GM19463 (cell line): ENCODE measurements around the gene KMT2C.
"Not testable (repeated sequence)": the region's sequence is repeated elsewhere in the genome, so short reads cannot be mapped to it uniquely, and the experiment has no call there.

Experiments
- ATAC-seq: cut with Tn5 transposase; IDR thresholded peaks from one replicate; pipeline ENCODE4 v1.9.1; 2021; ENCODE audit warnings: mild to moderate bottlenecking, moderate library complexity; ENCODE audit not compliant: unreplicated experiment

KMT2C gene

GRCh38 chr7:152442330-152442835, 6.6 kb upstream of the KMT2C start:
- ATAC-seq, result no peak

DNA sequence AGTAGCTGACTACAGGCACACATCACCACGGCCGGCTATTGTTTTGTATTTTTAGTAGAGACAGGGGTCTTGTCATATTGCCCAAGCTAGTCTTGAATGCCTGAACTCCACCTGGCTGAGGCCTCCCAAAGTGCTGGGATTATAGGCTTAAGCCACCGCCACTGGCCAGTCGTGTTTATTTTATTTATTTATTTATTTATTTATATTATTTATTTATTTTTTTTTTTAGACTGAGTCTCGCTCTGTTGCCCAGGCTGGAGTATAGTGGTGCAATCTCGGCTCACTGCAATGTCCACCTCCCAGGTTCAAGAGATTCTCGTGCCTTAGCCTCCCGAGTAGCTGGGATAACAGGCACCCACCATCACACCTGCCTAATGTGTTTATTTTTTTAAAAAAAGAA, 6.0 kb upstream of the KMT2C start:
- ATAC-seq, result not testable (repeated sequence)

DNA sequence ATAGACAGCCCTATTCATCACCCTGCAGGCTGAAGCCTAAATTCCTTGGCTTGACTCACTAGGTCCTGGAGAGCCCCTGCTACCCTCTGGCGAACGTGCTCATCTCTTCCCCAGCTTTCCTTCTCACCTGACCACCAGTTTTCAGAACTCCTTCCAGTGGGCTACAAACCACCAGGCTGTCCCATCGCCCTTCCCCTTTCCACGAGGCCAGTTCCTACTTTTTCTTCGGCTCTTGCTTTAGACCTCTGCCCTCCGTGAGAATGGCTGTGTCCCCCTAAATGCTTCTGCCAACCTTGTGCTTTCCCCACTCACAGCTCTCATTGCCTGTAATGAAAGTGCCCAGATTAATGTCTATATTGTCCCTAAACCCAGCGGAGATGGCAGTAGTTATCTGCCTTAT, 5.4 kb upstream of the KMT2C start:
- not testable (repeated sequence) for ATAC-seq

DNA sequence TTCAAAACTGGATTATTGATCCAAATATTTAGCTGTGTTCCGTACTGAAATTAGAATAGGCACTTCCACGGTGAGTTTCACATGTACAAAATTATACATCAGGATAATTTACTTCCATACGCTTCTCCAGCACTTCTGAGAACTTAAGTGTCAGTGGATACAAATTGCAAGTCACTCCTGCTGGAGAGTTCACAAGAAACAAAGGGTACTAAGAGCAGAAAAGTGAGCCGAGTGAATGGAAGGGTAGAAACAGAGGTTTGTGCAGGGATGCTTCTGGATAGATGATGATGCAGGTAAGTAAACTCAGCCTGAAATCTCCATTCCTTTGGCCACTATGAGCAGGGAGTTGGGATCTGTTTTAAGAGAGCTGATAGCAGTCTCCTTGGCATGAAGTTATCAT, 2.2 kb upstream of the KMT2C start:
- not testable (repeated sequence) for ATAC-seq

DNA sequence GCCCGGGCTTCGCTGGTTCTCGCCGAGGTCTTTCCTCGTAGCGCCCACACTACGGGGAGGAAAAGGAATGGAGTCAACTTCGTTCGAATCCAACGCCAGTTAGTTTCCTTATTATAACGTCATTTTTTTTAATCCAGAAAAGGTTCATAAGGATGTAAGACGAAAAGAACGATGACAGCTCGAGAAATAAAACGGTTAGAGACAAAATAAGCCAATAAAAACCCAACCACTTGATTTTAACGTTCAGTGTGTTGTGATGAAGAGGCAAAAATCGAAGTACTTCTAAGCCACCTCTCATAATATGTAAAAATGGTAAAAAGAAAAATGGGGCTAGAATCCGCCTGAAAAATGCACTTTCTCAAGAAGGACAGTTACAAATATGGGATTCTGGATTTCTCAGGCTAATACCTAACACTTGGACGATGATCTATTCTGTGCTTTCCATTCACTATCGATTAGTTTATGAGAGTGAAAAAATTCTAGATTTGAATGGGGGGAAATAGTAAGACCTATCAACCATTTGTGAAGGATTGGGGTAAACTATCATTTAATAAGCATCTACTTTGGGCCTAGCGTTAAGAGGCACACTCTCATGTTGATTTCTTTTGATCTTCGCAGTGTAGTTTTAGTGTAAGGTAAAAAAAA, 1.2 kb upstream of the KMT2C start:
- ATAC-seq, result not testable (repeated sequence)

DNA sequence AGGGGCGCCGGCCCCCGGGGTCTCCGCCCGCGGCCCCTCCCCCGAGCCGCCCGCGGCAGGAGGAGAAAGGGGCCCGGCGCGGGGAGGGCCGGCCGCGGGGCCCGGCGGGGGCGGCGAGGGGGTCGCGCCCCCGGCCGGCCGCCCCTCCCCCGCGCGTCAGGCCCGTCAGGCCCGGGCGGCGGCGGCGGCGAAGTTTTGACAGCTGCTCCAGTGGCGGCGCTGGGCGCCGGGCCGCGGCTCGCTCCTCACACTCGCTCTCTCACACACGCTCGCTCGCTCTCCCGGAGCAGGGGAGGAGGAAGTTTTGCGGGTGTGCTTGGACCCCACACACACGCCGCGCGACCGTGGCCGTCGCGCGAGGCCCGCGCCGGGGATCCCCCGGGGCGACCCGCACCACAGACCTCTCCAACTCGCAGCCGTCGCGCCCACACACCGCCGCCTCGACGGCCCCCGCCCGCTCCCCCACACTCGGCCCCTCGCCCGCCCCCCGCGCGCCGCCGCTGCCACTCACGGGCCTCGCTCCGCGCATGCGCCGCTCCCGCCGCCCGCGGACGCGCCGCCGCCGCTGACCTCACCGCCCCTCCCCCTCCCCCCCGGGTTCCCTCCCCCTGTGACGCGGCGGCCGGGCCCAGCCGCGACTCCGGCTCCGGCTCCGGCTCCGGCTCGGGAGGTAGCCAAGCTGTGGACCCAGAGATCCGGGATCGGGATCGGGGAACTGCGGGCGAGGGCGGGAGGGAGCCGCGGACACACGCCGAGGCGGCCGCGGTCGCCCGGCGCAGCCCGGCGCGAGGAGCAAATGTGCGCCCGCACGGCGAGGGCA, 518 bp upstream of the KMT2C start:
- peak; percentile 44 for ATAC-seq

GRCh38 chr7:152434511-152435383, 1.1 kb downstream of the KMT2C start:
- ATAC-seq, result peak; percentile 32

DNA sequence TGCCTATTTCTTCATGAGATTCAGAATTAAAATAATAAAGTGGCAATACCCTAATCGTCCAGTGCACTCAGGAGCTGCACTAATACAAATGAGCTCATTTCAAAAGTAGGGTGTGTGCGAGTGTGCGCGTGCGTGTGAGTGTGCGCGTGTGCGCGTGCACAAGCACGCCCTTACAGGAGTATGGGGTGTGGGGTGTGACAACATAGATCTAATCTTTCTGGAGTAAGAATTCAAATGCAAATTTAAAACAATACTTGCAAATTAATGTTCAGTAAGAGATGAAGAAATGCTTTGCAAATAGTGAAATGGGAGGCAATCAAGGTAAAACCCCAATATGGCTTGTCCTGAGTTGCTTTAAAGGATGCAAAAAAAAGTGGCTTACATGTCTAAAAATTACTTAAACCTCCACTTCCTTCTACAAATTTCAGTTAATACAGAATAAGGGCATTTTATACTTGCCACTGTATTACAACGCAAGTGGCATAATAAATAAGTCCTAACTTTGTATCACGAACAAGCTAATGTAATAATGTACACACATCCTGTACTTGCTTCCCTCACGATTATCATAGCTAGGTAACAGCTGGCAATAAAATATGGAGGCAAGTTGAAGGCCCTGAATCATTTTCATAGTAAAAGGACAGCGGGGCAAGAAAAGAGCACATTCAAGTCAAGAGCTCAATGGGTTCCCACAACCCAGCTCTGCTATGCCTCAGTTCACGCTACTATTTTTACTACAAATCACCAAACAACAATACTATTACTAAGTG, 1.9 kb downstream of the KMT2C start:
- ATAC-seq, result peak; percentile 21

DNA sequence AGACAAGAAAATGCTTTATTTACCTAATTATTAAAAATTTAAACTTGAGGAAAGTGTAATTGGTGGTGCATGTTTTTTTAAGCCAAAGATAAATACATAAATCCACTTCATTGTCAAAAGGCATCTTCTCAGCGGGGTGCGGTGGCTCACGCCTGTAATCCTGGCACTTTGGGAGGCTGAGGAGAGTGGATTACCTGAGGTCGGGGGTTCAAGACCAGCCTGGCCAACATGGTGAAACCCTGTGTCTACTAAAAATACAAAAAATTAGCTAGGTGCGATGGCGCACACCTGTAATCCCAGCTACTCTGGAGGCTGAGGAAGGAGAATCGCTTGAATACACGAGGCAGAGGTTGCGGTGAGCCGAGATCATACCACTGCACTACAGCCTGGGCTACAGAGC, 3.1 kb downstream of the KMT2C start:
- ATAC-seq, result not testable (repeated sequence)

GRCh38 chr7:152430854-152431253, 4.9 kb downstream of the KMT2C start:
- no peak for ATAC-seq

DNA sequence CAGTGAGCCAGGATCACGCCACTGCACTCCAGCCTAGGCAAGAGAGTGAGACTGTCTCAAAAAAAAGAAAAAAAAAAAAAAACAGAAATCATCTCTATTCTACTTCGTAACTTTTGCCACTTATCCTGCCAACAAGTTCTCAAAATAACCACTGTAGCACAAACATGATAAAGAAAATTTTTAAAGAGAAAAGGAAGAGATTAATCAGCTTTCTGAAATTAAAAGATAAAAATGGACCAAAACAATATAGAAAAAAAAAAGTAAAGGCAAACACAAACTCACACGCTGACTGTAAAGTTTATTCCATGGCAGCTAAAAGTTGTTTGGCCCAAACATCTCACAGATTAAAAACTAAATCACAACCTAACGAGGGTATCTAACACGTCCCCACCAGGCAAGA, 5.7 kb downstream of the KMT2C start:
- ATAC-seq, result not testable (repeated sequence)

DNA sequence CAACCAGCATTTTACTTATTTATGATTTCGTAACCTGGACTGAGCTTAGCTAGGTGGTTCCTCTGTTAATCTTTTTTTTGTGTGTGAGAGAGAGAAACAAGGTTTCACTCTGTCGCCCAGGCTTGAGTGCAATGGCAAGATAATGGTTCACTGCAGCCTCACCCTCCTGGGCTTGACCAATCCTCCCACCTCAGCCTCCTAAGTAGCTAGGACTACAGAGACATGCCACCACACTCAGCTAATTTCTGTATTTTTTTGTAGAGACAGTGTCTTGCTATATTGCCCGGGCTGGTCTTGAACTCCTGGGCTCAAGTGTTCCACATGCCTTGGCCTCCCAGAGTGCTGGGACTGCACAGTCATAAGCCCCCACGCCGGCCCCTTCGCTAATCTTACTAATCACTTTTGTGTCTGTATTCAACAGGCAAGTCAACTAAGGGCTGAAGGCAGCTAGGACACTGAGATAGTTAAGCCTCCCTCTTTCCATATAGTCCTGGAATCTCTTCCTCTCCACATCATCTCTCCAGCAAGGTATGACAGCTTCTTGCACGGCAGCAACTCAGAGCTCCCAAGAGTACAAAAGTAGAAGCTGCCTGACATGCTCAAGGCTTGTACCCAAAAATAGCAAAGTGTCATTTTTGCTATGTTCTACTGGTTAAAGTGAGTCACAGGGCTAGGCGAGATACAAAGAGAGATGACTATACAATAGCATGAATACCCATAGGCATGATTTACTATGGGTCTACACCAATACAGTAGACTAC, 11.3 kb downstream of the KMT2C start:
- ATAC-seq, result no peak

DNA sequence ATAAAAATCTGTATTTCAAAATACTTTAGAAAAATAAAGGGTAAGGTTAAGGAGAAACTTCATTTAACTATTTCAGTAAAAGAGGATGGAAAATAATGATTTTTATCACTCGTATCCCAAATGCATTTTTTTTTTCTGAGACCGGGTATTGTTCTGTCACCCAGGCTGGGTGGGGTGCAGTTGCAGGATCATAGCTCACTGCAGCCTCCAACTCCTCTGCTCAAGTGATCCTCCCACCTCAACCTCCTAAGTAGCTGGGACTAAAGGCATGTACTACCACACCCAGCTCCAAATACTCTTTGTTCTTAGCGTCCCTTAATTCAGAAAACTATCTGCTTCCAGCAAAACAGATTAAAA, 11.8 kb downstream of the KMT2C start:
- ATAC-seq, result no peak

GRCh38 chr7:152423171-152423570, 12.6 kb downstream of the KMT2C start:
- not testable (repeated sequence) for ATAC-seq

DNA sequence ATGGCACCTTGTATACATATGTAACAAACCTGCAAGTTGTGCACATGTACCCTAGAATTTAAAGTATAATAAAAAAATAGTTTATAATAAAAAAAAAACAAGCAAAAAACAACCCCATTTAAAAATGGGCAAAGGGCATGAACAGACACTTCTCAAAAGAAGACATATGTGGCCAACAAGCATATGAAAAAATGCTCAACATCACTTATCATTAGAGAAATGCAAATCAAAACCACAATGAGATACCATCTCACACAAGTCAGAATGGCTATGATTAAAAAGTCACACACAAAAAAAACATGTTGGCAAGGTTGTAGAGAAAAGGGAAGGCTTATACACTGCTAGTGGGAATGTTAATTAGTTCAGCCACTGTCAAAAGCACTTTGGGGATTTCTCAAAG, 14.9 kb downstream of the KMT2C start:
- not testable (repeated sequence) for ATAC-seq

GRCh38 chr7:152419473-152420429, 16.1 kb downstream of the KMT2C start:
- no peak for ATAC-seq

DNA sequence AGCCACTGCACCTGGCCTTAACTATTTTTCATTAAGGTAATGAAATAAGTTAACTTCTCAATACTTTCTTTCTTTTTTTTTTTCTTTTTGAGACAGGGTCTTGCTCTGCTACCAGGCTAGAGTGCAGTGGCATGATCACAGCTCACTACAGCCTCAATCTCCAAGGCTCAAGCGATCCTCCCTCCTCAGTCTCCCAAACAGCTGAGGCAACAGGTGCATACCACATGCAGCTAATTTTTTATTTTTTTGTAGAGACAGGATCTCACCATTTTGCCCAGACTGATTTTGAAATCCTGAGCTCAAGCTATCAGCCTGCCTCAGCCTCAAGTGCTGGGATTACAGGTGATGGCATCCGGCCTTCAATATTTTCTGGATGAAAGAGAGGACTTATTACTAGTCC, 21.0 kb downstream of the KMT2C start:
- no peak for ATAC-seq

DNA sequence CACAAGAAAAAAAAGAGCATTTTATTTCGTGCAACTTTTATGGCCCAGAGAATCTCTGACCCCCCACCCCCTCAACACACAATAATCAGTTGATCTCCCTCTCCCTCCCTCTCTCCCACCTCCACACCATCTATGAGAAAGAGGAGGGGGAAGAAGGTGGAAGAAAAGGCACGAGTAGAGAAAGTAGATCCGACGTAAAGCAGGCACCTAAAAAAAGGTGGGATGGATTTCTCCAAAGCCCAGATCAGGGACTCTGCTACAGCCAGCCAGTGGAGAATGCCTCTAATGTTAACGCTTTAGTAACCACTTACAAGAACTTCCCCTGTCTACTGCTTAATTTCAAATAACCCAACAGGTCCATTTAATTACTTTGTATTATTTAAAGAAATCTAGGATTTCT, 24.4 kb downstream of the KMT2C start:
- ATAC-seq, result no peak

DNA sequence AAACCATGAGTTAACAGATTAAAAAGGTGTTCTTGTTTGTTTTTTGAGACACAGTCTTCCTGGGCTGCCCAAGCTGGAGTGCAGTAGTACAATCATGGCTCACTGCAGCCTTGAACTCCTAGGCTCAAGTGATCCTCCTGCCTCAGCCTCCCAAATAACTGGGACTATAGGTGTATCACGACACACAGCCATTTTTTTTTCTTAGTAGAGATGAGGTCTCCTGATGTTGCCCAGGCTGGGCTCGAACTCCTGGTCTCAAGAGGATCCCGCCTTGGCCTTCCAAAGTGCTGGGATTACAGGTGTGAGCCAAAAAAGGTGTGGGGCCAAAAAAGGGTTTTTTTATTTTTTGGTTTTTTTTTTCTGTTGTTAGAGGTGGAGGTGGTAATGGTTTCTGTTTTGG, 29.3 kb downstream of the KMT2C start:
- no peak for ATAC-seq
